Measurements from ENCODE around the gene VRK1. TPM values are rescaled to one million over a fixed set of nuclear protein-coding genes. Genes with fewer than 3 reads are reported as not detected.

The VRK1 gene
- total RNA-seq, 2 experiments from 2014 or later, result 63.1 to 83.3 TPM

DNA sequence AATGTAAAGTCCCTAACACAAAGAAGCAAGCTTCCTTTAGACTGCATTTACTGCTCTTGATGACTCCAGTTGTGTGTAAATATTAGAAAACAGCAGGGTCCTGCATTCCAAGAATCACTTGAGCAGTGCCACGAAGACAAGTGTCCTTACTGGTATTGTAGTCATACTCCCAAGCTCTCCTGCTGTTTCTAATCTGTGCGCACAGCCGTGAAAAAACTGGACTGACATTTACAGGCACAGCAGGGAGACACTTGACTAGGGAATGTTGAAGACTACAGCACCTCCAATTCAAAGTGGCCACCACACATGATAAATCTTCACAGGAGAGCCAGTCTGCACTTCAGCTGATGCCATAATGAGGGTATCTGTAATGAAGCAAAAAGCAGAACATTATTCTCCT is 91.4 kb downstream of the VRK1 start:
- ChIA-PET POLR2A (no interaction called here), CTCF (no interaction called here)
- no peak overlapping the region for H3K27ac Mint-ChIP-seq
- no peak overlapping the region for H3K4me3 Mint-ChIP-seq
- DNase-seq (no peak), ATAC-seq (no peak)
- no peaks in the 10 kb centered on the region for H3K27me3 Mint-ChIP-seq
- H3K4me1 Mint-ChIP-seq, result peaks cover 7% of the 10 kb centered on the region
- intact Hi-C loops (cut with DNase I, micrococcal nuclease), result no loop called here
- H3K9me3 Mint-ChIP-seq (ENCODE audit: low read depth), result no peaks in the 10 kb centered on the region
- peaks cover 12% of the 10 kb centered on the region for H3K36me3 Mint-ChIP-seq (ENCODE audit: low read depth)

DNA sequence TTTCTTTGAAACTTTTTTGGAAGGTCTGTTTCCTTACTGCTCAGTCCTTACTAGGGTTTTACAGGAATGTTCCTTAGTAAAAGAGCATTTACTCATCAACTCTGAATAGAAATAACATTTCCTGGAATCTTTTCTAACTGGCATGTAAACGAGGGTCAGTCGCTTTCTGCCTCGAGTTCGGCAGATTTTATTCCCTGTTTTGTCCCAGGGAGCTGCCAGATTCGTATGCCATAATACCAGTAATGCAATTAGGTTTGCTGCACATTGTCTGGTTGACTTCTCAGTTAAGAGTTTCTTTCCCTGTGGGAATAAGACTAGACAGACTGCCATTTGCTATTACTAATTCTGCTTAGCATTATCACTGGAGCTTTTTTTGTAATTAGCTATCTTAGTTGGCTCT is 91.9 kb downstream of the VRK1 start:
- H3K4me1 Mint-ChIP-seq, result peaks cover 12% of the 10 kb centered on the region
- H3K4me3 Mint-ChIP-seq, result no peak overlapping the region
- no peaks in the 10 kb centered on the region for H3K27me3 Mint-ChIP-seq
- ATAC-seq (no peak), DNase-seq (no peak)
- peaks cover 10% of the 10 kb centered on the region for H3K36me3 Mint-ChIP-seq (ENCODE audit: low read depth)
- ChIA-PET CTCF (no interaction called here), POLR2A (no interaction called here)
- no peak overlapping the region for H3K27ac Mint-ChIP-seq
- intact Hi-C loops (cut with DNase I, micrococcal nuclease), result no loop called here
- H3K9me3 Mint-ChIP-seq (ENCODE audit: low read depth), result no peaks in the 10 kb centered on the region

GRCh38 chr14:96893966-96894622 is 96.9 kb downstream of the VRK1 start:
- H3K27ac Mint-ChIP-seq, result no peak overlapping the region
- ChIA-PET POLR2A (no interaction called here), CTCF (interaction anchor here (0.7 to 1.5 kb wide), 3 partner anchors 41 to 188 kb away, joined by 3 to 4 read pairs (median 3); no protein-coding TSS in a partner anchor)
- peaks cover 8% of the 10 kb centered on the region for H3K36me3 Mint-ChIP-seq (ENCODE audit: low read depth)
- intact Hi-C loops (cut with DNase I, micrococcal nuclease), result no loop called here
- no peaks in the 10 kb centered on the region for H3K27me3 Mint-ChIP-seq
- peaks cover 19% of the 10 kb centered on the region for H3K4me1 Mint-ChIP-seq
- no peak overlapping the region for H3K4me3 Mint-ChIP-seq
- no peaks in the 10 kb centered on the region for H3K9me3 Mint-ChIP-seq (ENCODE audit: low read depth)
- DNase-seq, result peak; percentile 16
- ATAC-seq, result peak; percentile 26

DNA sequence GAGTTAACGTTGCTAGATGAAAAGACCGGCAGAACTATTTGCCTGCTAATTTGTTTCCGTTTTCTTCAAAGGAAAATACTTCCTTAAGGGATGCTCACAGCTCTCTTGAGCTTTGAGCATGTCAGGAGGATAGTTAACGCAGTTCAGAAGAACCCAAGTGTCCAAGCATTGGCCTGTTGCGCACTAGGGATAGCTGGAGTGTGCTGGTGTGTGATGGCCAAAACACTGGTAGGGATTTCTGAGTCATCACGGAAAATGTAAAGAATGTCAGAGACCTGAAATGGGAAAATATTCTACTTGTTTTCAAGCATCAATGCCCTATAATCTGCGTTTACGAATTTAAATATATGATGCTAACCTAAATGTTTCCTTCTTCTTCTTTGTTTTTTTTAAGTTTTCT is 97.8 kb downstream of the VRK1 start:
- intact Hi-C loops (cut with DNase I, micrococcal nuclease), result no loop called here
- Mint-ChIP-seq H3K4me1 (peaks cover 19% of the 10 kb centered on the region), H3K36me3 (ENCODE audit: low read depth) (peaks cover 8% of the 10 kb centered on the region), H3K9me3 (ENCODE audit: low read depth) (no peaks in the 10 kb centered on the region), H3K27me3 (no peaks in the 10 kb centered on the region), H3K27ac (no peak overlapping the region), H3K4me3 (no peak overlapping the region)
- no peak for ATAC-seq
- no peak for DNase-seq
- POLR2A ChIA-PET, result no interaction called here
- CTCF ChIA-PET, result interaction anchor here (1.5 kb wide), 1 partner anchor 42 kb away, joined by 4 read pairs; no protein-coding TSS in a partner anchor

GRCh38 chr14:96895658-96896271 is 98.6 kb downstream of the VRK1 start:
- CTCF ChIA-PET, result interaction anchor here (0.7 kb wide), 1 partner anchor 1993 kb away, joined by 4 read pairs; no protein-coding TSS in a partner anchor
- intact Hi-C loops (cut with DNase I, micrococcal nuclease), result no loop called here
- ATAC-seq (no peak), DNase-seq (no peak)
- POLR2A ChIA-PET, result no interaction called here
- Mint-ChIP-seq H3K4me3 (no peak overlapping the region), H3K36me3 (ENCODE audit: low read depth) (peaks cover 8% of the 10 kb centered on the region), H3K27me3 (no peaks in the 10 kb centered on the region), H3K27ac (no peak overlapping the region), H3K4me1 (peaks cover 19% of the 10 kb centered on the region), H3K9me3 (ENCODE audit: low read depth) (no peaks in the 10 kb centered on the region)

GRCh38 chr14:96897184-96897583 is 100.0 kb downstream of the VRK1 start:
- no peak overlapping the region for H3K27ac Mint-ChIP-seq
- ChIA-PET POLR2A (no interaction called here), CTCF (no interaction called here)
- peaks cover 6% of the 10 kb centered on the region for H3K36me3 Mint-ChIP-seq (ENCODE audit: low read depth)
- intact Hi-C loops (cut with DNase I, micrococcal nuclease), result no loop called here
- no peaks in the 10 kb centered on the region for H3K27me3 Mint-ChIP-seq
- DNase-seq (no peak), ATAC-seq (no peak)
- H3K4me1 Mint-ChIP-seq, result peaks cover 19% of the 10 kb centered on the region
- no peaks in the 10 kb centered on the region for H3K9me3 Mint-ChIP-seq (ENCODE audit: low read depth)
- H3K4me3 Mint-ChIP-seq, result no peak overlapping the region

DNA sequence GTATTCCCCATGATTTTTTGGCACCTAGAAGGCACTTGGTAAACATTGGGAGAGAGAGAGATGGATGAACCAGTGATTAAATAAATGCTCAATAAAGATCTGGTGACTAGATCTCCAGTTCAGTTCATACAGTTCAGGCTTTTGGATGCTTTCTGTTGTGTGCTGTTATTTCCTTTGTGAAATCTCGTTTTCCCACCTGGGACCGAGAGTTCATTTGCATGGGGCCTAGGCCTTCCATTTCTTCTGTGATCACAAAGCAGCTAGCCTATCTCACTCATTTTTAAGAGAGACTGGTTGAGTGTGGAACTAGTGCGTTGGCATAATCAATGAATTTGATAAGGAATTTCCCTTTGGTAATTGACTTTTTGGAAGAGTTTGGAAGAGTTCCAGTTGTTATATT is 104.0 kb downstream of the VRK1 start:
- Mint-ChIP-seq H3K4me3 (no peak overlapping the region), H3K27ac (no peak overlapping the region), H3K9me3 (ENCODE audit: low read depth) (peaks cover 2% of the 10 kb centered on the region), H3K27me3 (no peaks in the 10 kb centered on the region), H3K4me1 (no peaks in the 10 kb centered on the region), H3K36me3 (ENCODE audit: low read depth) (peaks cover 10% of the 10 kb centered on the region)
- ChIA-PET CTCF (interaction anchor here (0.7 kb wide), 1 partner anchor 167 kb away, joined by 3 read pairs; no protein-coding TSS in a partner anchor), POLR2A (no interaction called here)
- intact Hi-C loops (cut with DNase I, micrococcal nuclease), result no loop called here
- ATAC-seq, result no peak
- no peak for DNase-seq

GRCh38 chr14:96902004-96902403 is 104.8 kb downstream of the VRK1 start:
- ATAC-seq (no peak), DNase-seq (no peak)
- Mint-ChIP-seq H3K36me3 (ENCODE audit: low read depth) (peaks cover 7% of the 10 kb centered on the region), H3K4me1 (no peaks in the 10 kb centered on the region), H3K27ac (no peak overlapping the region), H3K9me3 (ENCODE audit: low read depth) (peaks cover 2% of the 10 kb centered on the region), H3K27me3 (no peaks in the 10 kb centered on the region), H3K4me3 (no peak overlapping the region)
- ChIA-PET POLR2A (no interaction called here), CTCF (interaction anchor here (0.7 kb wide), 1 partner anchor 168 kb away, joined by 3 read pairs; no protein-coding TSS in a partner anchor)
- intact Hi-C loops (cut with DNase I, micrococcal nuclease), result no loop called here

GRCh38 chr14:96903444-96904023 is 106.4 kb downstream of the VRK1 start:
- CTCF ChIA-PET, result no interaction called here
- DNase-seq (no peak), ATAC-seq (no peak)
- H3K36me3 Mint-ChIP-seq (ENCODE audit: low read depth), result peaks cover 8% of the 10 kb centered on the region
- H3K27me3 Mint-ChIP-seq, result no peaks in the 10 kb centered on the region
- H3K4me1 Mint-ChIP-seq, result no peaks in the 10 kb centered on the region
- POLR2A ChIA-PET, result no interaction called here
- intact Hi-C loops (cut with DNase I, micrococcal nuclease), result no loop called here
- peaks cover 5% of the 10 kb centered on the region for H3K9me3 Mint-ChIP-seq (ENCODE audit: low read depth)
- no peak overlapping the region for H3K27ac Mint-ChIP-seq
- H3K4me3 Mint-ChIP-seq, result no peak overlapping the region

GRCh38 chr14:96904201-96904600 is 107.0 kb downstream of the VRK1 start:
- H3K27me3 Mint-ChIP-seq, result no peaks in the 10 kb centered on the region
- ChIA-PET POLR2A (no interaction called here), CTCF (no interaction called here)
- no peak for DNase-seq
- ATAC-seq, result no peak
- H3K4me1 Mint-ChIP-seq, result no peaks in the 10 kb centered on the region
- H3K4me3 Mint-ChIP-seq, result no peak overlapping the region
- H3K27ac Mint-ChIP-seq, result no peak overlapping the region
- peaks cover 9% of the 10 kb centered on the region for H3K9me3 Mint-ChIP-seq (ENCODE audit: low read depth)
- peaks cover 10% of the 10 kb centered on the region for H3K36me3 Mint-ChIP-seq (ENCODE audit: low read depth)
- intact Hi-C loops (cut with DNase I, micrococcal nuclease), result no loop called here

GRCh38 chr14:96905065-96905464 is 107.9 kb downstream of the VRK1 start:
- Mint-ChIP-seq H3K27me3 (no peaks in the 10 kb centered on the region), H3K27ac (no peak overlapping the region), H3K36me3 (ENCODE audit: low read depth) (peaks cover 18% of the 10 kb centered on the region), H3K4me1 (no peaks in the 10 kb centered on the region), H3K4me3 (no peak overlapping the region), H3K9me3 (ENCODE audit: low read depth) (peaks cover 18% of the 10 kb centered on the region)
- intact Hi-C loops (cut with DNase I, micrococcal nuclease), result no loop called here
- CTCF ChIA-PET, result no interaction called here
- DNase-seq (no peak), ATAC-seq (no peak)
- POLR2A ChIA-PET, result no interaction called here

GRCh38 chr14:96905825-96906224 is 108.6 kb downstream of the VRK1 start:
- H3K9me3 Mint-ChIP-seq (ENCODE audit: low read depth), result peaks cover 20% of the 10 kb centered on the region
- H3K27me3 Mint-ChIP-seq, result no peaks in the 10 kb centered on the region
- no peak for DNase-seq
- peaks cover 22% of the 10 kb centered on the region for H3K36me3 Mint-ChIP-seq (ENCODE audit: low read depth)
- CTCF ChIA-PET, result no interaction called here
- POLR2A ChIA-PET, result no interaction called here
- H3K4me3 Mint-ChIP-seq, result no peak overlapping the region
- no peak for ATAC-seq
- intact Hi-C loops (cut with DNase I, micrococcal nuclease), result no loop called here
- H3K4me1 Mint-ChIP-seq, result peaks cover 2% of the 10 kb centered on the region
- no peak overlapping the region for H3K27ac Mint-ChIP-seq

Measured in activated CD4-positive, alpha-beta T cell treated with anti-CD3 and anti-CD28 coated beads for 36 hours (primary cell).